ENCODE results near the gene DKKL1. TPM values are rescaled to one million over a fixed set of nuclear protein-coding genes. Genes with fewer than 3 reads are reported as not detected.

The DKKL1 gene
- total RNA-seq, 1 donor from 2014 or later = 0.92 TPM

Other genes starting within 250 kb of the DKKL1 start
- 10.6 TPM for gene LIN7B, start 249.5 kb upstream of the DKKL1 start, total RNA-seq
- 1.4 TPM for gene C19orf73, start 244.7 kb upstream of the DKKL1 start, total RNA-seq
- gene PPFIA3, start 244.3 kb upstream of the DKKL1 start, total RNA-seq = 4.3 TPM
- gene HRC, start 208.5 kb upstream of the DKKL1 start, total RNA-seq = 1.8 TPM
- 51.6 TPM for gene TRPM4, start 206.1 kb upstream of the DKKL1 start, total RNA-seq
- gene SLC6A16, start 38.7 kb upstream of the DKKL1 start, total RNA-seq = 4.9 TPM
- gene CD37, start 28.5 kb upstream of the DKKL1 start, total RNA-seq = 175 TPM
- 36.2 TPM for gene TEAD2, start 1.5 kb upstream of the DKKL1 start, total RNA-seq
- gene KASH5, start 24.4 kb downstream of the DKKL1 start, total RNA-seq = 3.1 TPM
- not detected for gene PTH2, start 59.6 kb downstream of the DKKL1 start, total RNA-seq
- gene GFY, start 61.5 kb downstream of the DKKL1 start, total RNA-seq = not detected
- 0.56 TPM for gene SLC17A7, start 77.7 kb downstream of the DKKL1 start, total RNA-seq
- 63.2 TPM for gene PIH1D1, start 87.9 kb downstream of the DKKL1 start, total RNA-seq
- gene ALDH16A1, start 89.3 kb downstream of the DKKL1 start, total RNA-seq = 33.7 TPM
- 12.8 TPM for gene FLT3LG, start 110.3 kb downstream of the DKKL1 start, total RNA-seq
- 1,820 TPM for gene RPL13A, start 123.7 kb downstream of the DKKL1 start, total RNA-seq
- gene RPS11, start 132.6 kb downstream of the DKKL1 start, total RNA-seq = 1,649 TPM
- 385 TPM for gene FCGRT, start 148.8 kb downstream of the DKKL1 start, total RNA-seq
- gene RCN3, start 164.1 kb downstream of the DKKL1 start, total RNA-seq = 28.1 TPM
- gene NOSIP, start 216.7 kb downstream of the DKKL1 start, total RNA-seq = 47.2 TPM
- 7.6 TPM for gene PRRG2, start 217.4 kb downstream of the DKKL1 start, total RNA-seq
- 32.0 TPM for gene PRR12, start 227.3 kb downstream of the DKKL1 start, total RNA-seq